GM10847 (cell line): ENCODE data around the gene DNAJC4.

Source experiments
- POLR2A ChIP-seq: IDR thresholded peaks from 2 replicates; pipeline ENCODE4 v1.6.1; 2011; ENCODE audit not compliant: insufficient read length; ENCODE audit errors: extremely low read depth

DNAJC4 gene

DNA sequence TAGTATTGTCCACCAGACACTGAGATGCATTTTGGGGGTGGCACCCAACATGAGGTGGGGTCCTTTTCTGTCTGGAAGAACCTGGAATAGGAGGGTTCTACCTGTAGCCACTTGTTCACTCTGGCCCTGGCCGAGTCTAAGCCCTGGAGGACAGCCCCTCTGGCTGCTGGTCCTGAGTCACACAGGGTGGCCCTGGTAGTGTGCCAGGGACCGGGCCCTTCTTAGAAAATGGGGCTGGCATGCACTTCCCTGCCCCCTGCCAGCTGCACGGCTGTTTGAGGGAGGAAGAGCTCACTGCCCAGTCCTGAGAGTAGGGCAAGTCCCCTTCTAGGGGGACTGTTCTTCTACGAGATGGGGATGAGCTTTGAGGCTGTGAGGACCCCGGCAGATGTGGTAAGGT is 23.1 kb downstream of the DNAJC4 start:
- TF ChIP-seq POLR2A: no peak

DNA sequence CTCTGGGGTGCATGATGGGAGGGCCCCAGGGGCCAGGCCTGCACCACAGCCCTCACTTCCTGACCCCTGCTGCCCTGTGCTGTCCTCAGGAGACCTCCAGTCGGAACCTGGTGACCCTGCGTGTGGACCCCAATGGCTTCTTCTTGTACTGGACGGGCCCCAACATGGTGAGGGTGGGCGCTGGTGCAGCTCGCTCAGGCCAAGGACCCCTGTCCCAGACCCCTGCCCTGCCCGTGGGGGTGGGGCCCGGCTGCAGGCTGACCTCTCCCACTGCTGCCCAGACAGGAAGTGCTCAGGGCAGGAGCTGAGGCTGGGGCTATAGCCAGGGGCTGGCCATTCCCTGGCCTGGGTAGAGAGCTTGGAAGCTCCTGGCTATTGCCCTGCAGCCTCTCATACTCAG is 24.0 kb downstream of the DNAJC4 start:
- TF ChIP-seq POLR2A: no peak

DNA sequence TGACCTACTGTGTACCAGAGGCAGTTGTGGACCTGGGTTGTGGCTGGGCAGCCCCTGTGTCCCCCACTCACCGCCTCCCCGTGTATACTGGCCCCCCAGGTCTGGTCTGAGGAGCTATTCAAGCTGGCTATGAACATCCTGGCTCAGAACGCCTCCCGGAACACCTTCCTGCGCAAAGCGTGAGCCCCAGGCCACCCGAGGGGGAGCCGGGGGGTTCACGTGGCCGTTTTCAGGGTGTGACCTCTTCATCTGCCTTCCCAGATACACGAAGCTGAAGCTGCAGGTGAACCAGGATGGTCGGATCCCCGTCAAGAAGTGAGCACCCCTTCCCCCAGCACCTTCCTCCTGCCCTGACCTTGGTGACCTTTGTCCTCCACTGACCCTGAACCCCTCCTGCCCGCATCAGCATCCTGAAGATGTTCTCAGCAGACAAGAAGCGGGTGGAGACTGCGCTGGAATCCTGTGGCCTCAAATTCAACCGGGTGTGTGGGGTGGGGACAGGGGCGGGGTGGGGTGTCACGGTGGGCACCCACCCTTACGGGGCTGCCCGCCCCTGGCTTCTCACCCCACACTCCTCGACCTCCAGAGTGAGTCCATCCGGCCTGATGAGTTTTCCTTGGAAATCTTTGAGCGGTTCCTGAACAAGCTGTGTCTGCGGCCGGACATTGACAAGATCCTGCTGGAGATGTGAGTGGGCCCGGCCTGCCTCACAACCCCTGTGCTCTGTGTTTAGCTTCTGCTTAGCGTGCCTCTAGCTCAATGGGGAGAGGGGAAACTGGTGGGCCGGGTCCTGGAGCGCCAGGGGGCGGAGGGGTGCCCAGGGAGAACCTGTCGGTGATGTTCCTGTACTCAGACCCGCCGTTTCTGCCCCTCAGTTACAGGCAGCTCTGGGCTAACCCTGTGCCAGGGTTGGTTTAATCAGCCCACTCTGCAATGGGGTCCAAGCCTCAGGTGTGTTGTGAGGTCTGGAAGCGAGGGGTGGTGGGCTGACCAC is 25.1 kb downstream of the DNAJC4 start:
- TF ChIP-seq POLR2A: no peak

DNA sequence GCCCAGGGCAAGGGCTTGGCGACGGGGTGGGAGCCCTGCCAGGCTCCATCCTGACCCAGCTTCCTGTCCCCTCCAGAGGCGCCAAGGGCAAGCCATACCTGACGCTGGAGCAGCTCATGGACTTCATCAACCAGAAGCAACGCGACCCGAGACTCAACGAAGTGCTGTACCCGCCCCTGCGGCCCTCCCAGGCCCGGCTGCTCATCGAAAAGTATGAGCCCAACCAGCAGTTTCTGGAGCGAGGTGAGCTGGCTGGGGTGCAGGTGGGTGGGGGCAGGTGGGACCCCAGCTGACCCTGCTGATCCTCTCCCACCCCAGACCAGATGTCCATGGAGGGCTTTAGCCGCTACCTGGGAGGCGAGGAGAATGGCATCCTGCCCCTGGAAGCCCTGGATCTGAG is 26.0 kb downstream of the DNAJC4 start:
- TF ChIP-seq POLR2A: no peak

DNA sequence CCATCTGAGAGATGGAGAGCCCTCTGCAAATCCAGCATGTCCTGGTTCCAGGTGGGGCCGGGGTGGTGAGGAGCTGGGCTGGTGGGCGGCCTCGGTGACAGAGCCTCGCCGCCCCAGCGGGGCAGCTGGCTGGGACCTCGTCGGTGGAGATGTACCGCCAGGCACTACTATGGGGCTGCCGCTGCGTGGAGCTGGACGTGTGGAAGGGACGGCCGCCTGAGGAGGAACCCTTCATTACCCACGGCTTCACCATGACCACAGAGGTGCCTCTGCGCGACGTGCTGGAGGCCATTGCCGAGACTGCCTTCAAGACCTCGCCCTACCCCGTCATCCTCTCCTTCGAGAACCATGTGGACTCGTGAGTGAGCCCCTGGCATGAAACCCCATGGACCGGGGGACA is 28.0 kb downstream of the DNAJC4 start:
- TF ChIP-seq POLR2A: no peak

DNA sequence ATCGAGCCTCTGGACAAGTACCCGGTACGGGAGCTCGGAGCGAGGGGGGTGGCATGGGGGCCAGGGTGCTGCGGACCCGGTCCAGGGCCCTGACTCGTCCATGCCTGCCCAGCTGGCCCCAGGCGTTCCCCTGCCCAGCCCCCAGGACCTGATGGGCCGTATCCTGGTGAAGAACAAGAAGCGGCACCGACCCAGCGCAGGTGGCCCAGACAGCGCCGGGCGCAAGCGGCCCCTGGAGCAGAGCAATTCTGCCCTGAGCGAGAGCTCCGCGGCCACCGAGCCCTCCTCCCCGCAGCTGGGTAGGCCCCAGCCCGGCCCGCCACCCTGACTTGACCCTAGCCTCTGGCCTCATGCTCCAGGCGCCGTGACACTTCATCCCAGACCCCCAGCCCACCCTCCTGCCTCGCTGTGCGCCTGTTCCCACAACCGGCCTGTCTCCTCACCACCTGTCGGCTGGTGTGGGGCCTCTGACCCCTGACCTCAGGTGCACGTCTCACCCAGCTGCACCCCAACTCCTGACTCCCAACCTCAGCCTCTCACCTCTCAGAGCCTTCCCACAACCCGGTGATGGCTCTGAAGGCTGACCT is 28.7 kb downstream of the DNAJC4 start:
- no peak for TF ChIP-seq POLR2A

DNA sequence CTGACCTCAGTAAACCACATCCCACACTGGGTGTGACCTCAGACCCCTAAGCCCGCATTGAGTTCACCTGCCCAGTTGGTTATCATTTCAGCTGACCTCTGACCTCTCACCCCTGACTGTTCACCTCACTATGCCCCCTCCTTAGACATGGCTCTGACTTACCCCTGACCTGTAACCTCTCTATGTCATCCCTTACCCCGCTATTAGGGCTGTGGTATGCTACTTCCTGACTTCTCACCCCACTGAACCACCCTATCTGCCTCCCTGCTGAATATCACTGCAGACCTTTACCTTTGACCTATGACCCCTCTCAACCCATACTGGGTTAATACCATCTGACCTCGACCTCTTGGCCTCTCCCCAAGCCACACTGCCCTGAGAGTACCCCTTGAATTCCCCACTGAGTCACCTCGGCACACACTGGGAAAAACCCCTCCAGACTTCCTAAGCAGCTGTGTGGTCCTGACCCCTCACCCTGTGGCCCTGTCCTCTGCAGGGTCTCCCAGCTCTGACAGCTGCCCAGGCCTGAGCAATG is 29.3 kb downstream of the DNAJC4 start:
- TF ChIP-seq POLR2A: no peak

DNA sequence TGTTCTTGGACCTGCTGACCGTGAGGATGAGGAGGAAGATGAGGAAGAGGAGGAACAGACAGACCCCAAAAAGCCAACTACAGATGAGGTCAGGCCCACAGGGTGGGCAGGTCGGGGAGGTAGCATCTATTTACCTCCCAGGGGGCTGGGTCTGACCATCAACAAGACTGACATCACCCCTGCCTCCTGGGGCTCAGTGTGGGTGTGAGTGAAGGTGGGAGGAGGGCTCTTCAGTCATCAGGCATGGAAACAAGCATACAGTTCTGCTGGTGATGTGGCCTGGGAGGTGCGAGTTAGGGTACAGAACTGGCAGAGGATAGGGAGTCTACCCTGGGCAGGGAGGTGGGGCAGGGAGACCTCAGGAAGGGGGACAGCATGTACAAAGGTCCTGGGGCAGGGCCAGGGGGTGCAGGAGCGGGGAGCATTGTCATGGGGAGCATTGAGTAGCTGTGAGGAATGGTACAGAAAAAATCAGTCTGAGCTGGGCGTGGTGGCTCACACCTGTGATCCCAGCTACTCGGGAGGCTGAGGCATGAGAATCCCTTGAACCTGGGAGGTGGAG is 29.9 kb downstream of the DNAJC4 start:
- no peak for TF ChIP-seq POLR2A

DNA sequence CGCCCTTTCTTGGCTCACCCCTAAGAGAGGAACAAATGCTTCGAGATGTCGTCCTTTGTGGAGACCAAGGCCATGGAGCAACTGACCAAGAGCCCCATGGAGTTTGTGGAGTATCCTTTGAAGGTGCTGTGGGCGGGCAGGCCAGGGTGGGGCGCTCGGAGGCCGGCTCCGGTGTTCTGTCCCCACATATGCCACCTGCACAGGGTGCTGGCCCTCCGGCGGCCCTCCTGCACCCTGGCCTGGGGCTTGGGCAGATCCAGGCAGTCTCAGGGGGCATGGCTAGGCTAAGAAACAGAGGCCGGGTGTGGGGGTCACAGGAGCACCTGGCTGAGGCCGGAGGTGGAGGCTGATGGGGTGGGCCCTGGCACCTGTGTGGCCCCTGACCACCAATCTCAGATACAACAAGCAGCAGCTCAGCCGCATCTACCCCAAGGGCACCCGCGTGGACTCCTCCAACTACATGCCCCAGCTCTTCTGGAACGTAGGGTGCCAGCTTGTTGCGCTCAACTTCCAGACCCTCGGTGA is 31.3 kb downstream of the DNAJC4 start:
- no peak for TF ChIP-seq POLR2A

DNA sequence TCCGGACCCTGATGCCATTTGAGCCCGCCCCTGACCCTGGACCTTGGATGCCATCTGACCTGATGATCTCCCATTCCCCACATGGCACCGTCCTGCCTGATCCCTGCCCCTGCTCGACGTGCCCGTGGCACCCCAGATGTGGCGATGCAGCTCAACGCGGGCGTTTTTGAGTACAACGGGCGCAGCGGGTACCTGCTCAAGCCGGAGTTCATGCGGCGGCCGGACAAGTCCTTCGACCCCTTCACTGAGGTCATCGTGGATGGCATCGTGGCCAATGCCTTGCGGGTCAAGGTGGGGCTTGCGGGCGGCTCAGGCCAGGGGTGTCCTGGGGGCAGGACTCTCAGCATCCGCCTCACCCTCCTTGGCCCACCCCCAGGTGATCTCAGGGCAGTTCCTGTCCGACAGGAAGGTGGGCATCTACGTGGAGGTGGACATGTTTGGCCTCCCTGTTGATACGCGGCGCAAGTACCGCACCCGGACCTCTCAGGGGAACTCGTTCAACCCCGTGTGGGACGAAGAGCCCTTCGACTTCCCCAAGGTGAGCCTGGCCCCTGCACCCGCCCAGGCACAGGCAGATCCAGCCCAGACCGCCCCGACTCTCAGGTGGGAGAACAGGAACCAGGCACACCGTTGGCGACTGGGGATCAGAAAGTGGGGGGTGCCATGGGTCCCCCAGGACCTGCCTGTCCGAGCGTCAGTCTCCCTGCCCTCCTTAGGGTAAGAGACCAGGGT is 32.1 kb downstream of the DNAJC4 start:
- TF ChIP-seq POLR2A: no peak

DNA sequence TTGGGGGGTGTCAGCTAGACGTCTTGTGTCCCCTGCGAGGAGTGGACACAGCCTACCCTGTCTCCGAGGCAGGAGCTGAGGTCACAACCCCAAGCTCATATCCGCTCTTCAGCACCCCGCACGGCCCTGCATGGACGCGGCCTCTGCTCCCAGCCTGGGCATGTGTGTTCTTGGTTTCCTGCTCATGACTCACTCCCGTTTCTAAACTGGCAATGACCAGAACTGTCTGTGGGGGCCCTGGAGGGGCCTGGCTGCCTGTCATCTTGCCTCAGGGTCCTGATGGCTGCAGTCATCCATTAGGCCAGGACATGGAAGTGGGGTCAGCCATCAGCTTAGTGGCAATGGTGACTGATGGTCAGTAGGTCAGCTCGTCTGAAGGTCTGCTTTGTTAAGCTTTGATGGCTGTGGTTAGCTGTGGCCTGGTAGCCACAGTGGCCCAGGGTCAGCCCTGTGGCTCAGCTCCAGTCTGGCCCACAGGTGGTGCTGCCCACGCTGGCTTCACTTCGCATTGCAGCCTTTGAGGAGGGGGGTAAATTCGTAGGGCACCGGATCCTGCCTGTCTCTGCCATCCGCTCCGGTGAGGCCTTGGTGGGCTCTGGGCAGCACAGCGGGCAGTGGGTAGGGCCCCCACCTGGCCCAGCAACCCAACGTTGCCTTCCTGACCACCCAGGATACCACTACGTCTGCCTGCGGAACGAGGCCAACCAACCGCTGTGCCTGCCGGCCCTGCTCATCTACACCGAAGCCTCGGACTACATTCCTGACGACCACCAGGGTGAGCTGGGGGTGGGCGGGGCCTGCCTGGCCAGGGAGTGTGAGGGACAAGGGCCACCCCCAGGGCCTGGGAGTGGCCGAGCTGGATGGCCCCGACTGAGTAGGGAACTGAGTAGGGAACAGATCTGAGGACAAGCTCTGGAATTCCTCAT is 32.9 kb downstream of the DNAJC4 start:
- no peak for TF ChIP-seq POLR2A

DNA sequence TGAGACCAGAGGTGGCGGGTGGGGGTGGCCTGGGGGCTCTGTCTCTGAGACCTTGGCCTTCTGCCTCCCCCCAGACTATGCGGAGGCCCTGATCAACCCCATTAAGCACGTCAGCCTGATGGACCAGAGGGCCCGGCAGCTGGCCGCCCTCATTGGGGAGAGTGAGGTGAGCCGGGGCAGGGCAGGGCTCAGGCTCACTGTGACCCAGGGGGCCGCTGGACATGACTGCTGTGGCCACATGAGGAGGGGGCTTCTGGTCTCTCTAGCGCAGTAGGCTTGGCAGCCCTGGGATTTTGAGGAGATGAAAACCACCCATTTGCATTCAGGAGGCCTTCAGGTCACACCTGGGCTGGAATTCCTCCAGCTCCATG is 33.6 kb downstream of the DNAJC4 start:
- TF ChIP-seq POLR2A: no peak

DNA sequence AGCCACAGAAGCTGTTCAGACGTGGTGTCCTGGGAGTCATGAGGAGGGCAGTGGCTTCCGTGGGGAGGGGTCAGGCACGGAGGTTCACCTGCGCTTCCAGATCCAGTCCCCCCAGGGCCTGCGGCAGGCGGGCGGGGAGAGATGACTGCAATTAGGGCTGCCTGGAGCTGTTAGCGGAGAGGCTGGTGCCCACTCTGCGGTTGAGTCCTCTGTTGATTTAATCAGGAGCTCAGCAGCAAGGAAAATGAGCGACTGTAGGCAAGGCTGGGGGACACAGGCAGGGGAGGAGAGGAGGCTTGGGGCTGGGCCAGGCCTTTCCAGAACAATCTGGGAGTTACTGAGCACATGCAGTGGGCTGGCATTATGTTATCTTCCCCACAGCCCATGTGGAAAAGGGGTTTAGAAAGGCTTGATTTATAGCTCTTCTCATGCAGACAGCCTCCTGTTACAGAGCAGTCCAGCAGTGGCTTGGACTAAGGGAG is 34.1 kb downstream of the DNAJC4 start:
- TF ChIP-seq POLR2A: no peak
